22Rv1 (cell line): ENCODE measurements around the gene TAF9B.
"Not testable (repeated sequence)": the region's sequence is repeated elsewhere in the genome, so short reads cannot be mapped to it uniquely, and the experiment has no call there.

ENCODE experiments used
- H3K27ac ChIP-seq: fragments of 450-650 bp; 2 replicates; pipeline ENCODE4 v1.5.1; 2017
- ZFX ChIP-seq: fragments of 450-650 bp; IDR thresholded peaks from 2 replicates; pipeline ENCODE4 v1.6.1; 2017; ENCODE audit warnings: antibody characterized with exemption, borderline replicate concordance
- TF ChIP-seq, protein P1 (sequence below): fragments of 450-650 bp; IDR thresholded peaks from 2 replicates; pipeline ENCODE4 v1.5.1; 2017; ENCODE audit warnings: mild to moderate bottlenecking

Gene TAF9B

DNA sequence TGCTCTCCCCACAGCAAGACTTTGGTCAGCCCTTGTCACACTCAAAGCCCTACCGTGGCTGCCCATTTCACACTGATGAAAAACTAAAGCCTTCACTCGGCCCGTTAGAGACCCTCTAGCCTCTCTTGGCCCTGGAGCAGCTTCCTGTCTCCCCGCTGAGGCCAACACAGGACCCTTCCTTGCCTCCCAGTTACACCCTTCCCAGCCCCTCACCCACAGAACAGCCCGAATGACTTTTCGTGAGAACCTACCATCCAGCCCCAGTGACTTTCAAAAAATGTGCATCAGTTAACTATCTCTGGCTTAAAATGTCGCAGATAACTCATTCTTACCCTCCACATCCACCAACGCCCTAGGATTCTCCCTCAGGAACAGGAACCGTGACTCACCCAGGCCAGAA lies 756 bp upstream of the TAF9B start:
- H3K27ac ChIP-seq, result no peak overlapping the region
- TF ChIP-seq, protein P1, sequence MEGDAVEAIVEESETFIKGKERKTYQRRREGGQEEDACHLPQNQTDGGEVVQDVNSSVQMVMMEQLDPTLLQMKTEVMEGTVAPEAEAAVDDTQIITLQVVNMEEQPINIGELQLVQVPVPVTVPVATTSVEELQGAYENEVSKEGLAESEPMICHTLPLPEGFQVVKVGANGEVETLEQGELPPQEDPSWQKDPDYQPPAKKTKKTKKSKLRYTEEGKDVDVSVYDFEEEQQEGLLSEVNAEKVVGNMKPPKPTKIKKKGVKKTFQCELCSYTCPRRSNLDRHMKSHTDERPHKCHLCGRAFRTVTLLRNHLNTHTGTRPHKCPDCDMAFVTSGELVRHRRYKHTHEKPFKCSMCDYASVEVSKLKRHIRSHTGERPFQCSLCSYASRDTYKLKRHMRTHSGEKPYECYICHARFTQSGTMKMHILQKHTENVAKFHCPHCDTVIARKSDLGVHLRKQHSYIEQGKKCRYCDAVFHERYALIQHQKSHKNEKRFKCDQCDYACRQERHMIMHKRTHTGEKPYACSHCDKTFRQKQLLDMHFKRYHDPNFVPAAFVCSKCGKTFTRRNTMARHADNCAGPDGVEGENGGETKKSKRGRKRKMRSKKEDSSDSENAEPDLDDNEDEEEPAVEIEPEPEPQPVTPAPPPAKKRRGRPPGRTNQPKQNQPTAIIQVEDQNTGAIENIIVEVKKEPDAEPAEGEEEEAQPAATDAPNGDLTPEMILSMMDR, result no peak
- no peak for TF ChIP-seq ZFX

DNA sequence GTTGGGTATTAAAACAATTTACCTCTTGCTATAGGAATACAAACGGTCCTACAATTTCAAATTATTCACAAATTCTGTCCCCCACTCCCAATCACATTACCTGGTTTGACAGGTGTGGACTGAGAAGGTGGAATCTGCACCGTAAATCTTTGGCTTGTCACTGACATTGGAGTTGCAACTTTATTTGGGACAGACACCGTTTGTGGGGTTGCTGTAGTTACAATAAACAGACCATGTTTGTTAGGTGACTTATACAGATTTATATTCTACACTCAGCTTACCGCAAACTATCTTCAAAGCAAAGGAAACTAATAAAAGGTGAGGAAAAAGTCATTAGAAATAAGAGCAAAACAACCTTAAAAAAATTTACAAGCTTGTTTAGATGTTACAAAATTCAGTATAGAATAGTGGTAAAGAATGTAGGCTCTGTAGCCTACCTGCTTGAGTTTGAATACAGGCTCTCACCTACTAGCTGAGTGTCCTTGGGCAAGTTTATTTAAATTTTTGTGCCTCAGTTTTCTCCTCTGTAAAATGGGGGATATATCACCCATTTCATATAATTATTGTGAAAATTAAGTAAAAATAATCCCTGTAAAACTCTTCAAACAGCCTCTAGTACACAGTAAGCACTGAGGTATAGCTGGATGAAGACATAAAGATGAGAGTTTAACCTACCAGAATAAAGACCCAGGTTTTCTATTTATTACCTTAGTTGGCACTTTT lies 6.1 kb downstream of the TAF9B start:
- TF ChIP-seq ZFX, result no peak
- TF ChIP-seq, protein P1, result no peak
- no peak overlapping the region for H3K27ac ChIP-seq

DNA sequence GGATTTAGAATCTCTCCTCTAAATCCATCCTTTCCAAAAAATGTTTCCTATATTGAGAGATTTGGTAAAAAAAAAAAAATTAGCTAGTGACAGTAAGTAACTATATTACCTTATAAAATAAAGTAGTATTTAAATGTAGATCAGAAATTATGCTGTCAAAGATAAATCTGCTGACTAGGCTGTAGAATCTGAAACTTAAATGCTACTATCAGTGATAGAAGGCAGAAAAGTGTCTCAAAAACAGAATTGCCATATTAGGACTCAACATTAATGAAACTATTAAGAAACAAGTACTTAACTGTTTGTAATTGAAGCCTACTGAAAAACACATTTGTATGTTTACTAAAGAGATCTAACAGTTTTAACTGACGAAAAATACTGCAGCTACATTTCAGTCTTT lies 8.3 kb downstream of the TAF9B start:
- H3K27ac ChIP-seq, result no peak overlapping the region
- TF ChIP-seq, protein P1, result no peak
- TF ChIP-seq ZFX, result no peak

DNA sequence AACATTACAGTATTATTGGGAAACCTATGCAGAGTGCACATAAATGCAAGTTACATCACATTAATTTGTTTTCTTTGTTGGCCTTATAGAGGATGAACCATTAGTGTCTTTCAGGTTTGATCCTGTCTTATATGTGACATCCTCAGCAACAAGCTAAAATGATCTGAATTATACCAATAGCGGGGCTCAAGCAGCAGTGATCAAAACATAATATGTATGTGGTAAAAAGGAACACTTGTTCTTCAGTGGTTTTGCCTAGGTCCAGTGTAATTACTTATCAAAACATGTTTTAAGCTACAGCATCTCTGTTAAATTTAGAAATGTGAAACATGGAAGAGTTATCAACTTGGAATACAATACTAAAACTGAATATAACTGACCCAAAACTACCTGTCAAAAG lies 9.1 kb downstream of the TAF9B start:
- TF ChIP-seq, protein P1, result no peak
- no peak for TF ChIP-seq ZFX
- no peak overlapping the region for H3K27ac ChIP-seq

DNA sequence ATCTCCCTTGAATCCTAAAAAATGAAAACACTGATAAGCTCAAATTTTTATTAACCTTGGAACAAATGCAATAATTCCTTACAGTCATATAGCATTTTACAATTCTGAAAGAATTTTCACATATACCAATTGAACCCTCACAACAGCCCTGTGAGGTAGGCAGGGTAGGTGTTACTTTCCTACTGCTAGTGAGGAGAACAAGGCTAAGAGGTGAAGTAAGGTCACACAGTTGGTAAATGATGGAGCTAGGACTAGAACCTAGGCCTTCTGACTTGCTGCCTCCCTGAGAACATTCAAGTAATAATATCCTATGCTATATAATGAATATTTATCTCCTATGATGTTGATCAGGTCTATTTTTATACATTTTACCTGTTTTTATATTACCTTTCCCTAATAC lies 9.7 kb downstream of the TAF9B start:
- no peak for TF ChIP-seq ZFX
- TF ChIP-seq, protein P1, result no peak
- H3K27ac ChIP-seq, result no peak overlapping the region

DNA sequence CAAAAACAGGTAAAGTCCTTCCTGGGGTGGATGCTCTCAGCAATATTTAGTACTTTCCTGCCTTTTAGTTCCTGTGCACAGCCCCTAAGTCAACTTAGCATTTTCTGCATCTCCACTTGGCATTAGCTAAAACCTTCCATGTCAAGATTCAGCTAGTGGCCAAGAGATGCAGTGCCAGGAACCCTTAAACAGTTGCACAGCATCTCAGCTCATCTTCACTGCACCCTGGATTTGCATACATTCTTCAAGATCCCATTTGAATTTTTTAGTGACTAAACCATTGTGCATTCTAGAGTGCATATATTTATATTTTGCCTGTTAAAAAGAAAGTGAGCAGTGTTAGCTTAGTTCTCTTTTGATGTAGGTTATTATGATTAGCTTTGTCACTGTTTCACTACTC lies 13.7 kb downstream of the TAF9B start:
- H3K27ac ChIP-seq, result not testable (repeated sequence)

DNA sequence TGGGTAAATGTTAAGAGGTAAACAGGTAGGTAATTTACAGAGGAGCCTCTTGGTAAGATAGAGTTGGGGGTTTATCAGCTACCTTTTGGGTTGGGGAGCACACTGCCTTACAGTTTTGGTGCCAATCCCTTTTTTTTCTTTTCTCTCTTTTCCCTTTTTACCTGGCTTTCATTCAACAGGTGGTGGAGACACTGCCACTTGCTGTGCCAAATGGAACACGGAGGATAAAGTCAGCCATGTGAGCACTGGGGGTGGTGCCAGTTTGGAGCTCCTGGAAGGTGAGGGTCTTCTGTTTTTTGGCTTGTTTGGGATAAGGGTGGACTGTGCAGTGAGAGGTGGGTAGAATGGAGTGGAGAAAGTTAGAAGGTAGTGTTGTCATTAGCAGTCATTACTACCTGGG lies 14.3 kb downstream of the TAF9B start:
- H3K27ac ChIP-seq, result no peak overlapping the region
- TF ChIP-seq, protein P1, result no peak
- no peak for TF ChIP-seq ZFX

DNA sequence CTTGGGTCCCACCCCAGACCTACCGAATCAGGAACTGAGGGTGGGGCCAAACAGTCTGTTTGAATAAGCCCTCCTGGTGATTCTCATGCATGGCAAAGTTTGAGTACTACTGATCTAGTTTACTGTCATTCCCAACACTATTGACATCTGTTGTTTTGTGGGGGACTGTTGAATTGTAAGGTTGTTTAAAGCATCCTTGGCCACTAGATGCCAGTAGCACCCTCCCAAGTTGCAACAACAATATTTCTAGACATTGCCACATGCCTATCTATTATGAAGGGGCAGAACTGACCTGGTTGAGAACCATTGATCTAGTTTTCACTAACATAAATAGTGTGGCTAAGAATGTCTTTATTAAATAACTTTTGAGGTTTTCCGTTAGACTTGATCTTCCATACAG lies 15.1 kb downstream of the TAF9B start:
- no peak overlapping the region for H3K27ac ChIP-seq
- TF ChIP-seq ZFX, result no peak
- TF ChIP-seq, protein P1, result 0 out of 2 replicates have a peak, but pooled peaks have one; percentile 5
